DOHH2 (cell line): ENCODE data around the gene ANKRD13C.

Experiments
- EZH2phosphoT487 ChIP-seq: fragments of 200-600 bp; sonication (generic); IDR thresholded peaks from 2 replicates; pipeline ENCODE4 v1.6.1; 2017; ENCODE audit warnings: borderline replicate concordance, mild to moderate bottlenecking, antibody characterized with exemption, low read length, moderate library complexity, mixed read lengths
- TF ChIP-seq, protein P1 (sequence below): fragments of 200-600 bp; sonication (generic); IDR thresholded peaks from one replicate; pipeline ENCODE4 v1.5.1; 2014; ENCODE audit warnings: antibody characterized with exemption, mild to moderate bottlenecking, low read depth, low read length; ENCODE audit not compliant: poor library complexity, severe bottlenecking

DNA sequence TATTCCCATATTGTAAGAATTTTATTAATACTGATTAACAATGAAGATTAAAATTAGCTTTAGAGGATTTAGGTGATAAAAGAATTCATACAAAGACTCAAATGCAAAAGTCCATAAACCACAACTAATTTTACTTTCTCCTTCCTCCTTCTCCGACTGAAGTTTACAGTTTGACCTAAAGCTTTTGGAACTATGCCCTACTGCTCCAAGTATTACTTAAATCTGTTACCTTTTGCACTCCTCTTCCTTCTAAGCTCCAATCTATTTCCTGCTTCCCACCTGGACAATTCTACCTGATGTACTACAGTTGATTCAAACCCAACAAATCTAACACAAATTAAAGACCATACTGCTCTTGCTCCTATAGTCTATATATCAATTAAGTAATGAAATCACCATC lies 36.3 kb downstream of the ANKRD13C start:
- TF ChIP-seq, protein P1, sequence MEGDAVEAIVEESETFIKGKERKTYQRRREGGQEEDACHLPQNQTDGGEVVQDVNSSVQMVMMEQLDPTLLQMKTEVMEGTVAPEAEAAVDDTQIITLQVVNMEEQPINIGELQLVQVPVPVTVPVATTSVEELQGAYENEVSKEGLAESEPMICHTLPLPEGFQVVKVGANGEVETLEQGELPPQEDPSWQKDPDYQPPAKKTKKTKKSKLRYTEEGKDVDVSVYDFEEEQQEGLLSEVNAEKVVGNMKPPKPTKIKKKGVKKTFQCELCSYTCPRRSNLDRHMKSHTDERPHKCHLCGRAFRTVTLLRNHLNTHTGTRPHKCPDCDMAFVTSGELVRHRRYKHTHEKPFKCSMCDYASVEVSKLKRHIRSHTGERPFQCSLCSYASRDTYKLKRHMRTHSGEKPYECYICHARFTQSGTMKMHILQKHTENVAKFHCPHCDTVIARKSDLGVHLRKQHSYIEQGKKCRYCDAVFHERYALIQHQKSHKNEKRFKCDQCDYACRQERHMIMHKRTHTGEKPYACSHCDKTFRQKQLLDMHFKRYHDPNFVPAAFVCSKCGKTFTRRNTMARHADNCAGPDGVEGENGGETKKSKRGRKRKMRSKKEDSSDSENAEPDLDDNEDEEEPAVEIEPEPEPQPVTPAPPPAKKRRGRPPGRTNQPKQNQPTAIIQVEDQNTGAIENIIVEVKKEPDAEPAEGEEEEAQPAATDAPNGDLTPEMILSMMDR = no peak
- TF ChIP-seq EZH2phosphoT487 = no peak
